Muscle of back (tissue), 11 donors: Measurements from ENCODE around the gene MAPT. TPM values are rescaled to one million over a fixed set of nuclear protein-coding genes. Genes with fewer than 3 reads are reported as not detected.
A peak's percentile ranks its signal among the peaks of the same experiment; 100 is the strongest.
"Not testable (repeated sequence)": the region's sequence is repeated elsewhere in the genome, so short reads cannot be mapped to it uniquely, and the experiment has no call there.

Source experiments
- DNase-seq, 3 donors: peaks; one replicate each; pipeline versions ENCODE4 v3.0.0 to v3.0.0-alpha.2; 2013
- polyA plus RNA-seq, 10 donors: library from polyadenylated mRNA; unstranded; fragments of 120-200 nt; gene quantifications; one replicate each; pipeline ENCODE4 v1.2.1, GENCODE V29; 2013; ENCODE audit not compliant: insufficient read length in 10 of 10

The MAPT gene
- polyA plus RNA-seq, 10 donors, result 6.6 to 13.7 (median 9.4) TPM

DNA sequence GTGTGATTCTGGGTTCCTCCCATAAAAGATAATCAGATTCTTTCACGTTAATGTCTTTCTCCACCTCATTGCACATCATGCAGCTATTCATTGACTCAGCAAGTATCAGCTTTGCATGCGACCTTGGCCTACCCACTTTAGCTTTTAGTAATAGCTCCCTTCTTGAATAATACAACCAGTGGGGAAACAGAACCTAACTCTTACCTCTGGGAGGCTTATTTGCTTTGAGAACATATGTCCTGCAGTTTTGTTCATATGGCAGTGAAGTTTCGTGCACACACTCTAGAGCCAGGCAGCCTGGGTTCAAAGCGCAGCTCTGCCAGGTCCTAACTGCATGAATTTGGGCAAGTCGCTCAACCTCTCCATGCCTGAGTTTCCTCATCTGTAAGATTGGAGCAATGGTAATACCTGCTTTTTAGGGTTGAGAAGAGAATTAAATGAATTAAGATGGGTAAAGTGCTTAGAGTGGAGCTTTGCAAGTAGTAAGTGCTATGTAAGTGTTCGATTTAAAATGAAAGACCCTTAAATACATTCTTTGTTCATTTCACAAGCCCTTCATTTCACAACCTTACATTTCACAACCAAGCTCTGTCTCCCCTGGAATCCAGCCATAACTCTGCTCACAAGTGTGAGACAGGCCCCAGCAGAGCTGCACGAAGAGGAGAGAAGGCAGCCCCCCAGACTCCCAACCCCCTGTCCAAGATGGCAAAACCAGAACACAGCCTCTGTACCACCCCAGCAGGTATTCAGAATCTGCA lies 29.3 kb downstream of the MAPT start:
- no peak for DNase-seq

DNA sequence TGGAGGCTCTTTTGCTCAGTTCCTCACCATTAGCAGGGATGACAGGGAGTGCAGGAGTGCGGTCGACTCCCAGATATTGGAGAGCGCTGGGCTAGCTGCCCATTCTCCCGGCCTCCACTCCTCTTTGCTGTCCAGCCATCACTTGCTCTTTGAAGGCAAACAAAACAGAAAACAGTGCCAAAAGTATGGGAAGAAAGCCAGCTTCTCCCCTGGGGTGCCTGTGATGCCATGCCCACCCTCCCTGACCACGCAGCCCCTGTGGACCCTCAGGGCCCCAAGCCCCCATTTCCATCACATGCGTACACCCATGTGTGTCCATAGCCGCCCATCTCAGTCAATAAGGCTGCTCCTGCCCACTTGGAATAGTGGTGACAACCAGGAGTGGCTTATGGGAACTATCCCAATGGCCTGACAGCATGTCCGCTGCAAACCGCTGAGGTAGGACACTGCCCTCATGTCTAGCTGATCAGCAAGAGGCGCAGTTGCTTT lies 30.0 kb downstream of the MAPT start:
- DNase-seq, result no peak

DNA sequence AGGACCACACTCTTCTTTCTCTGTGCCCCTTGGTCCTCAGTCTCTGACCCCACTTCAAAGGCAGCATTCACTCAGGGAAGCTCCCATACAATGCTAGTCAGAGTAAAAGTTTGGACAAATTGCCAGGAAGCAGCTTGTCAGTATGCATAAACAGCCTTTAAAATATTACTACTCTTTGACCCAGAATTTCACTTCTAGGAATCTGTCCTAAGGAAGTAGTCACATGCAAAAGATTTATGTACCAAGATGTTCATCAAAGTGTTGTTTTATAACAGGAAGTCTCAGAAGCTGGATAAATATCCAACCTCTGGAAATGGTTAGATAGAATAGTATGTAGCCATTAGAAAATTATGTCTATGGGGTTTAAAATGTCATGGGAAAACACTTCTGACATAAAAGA lies 31.0 kb downstream of the MAPT start:
- no peak for DNase-seq

GRCh38 chr17:45927247-45927646 lies 32.9 kb downstream of the MAPT start:
- DNase-seq, result no peak

DNA sequence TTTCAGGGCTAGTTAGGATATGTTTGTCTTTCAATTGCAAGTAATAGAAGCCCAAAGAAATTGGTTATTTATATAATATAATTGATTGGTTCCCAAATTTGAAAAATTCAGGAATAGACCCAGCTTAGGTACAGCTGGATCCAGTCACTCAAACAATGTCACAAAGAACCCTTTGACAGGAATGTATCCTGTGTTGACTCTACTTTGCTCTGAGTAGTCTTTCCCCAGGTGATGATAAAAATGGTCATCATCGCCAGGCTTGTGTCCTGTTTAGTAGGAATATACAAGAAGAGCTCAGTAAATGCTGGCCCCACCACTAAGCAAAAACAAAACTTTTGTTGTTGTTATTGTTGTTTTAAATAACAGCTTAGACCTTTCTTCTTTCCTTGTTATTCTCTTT lies 35.0 kb downstream of the MAPT start:
- DNase-seq, result no peak

- no peak for DNase-seq
These were observed 36.1 kb downstream of the MAPT start for GRCh38 chr17:45930420-45930951.

- DNase-seq, result no peak
These were observed 37.3 kb downstream of the MAPT start for GRCh38 chr17:45931677-45932076.

DNA sequence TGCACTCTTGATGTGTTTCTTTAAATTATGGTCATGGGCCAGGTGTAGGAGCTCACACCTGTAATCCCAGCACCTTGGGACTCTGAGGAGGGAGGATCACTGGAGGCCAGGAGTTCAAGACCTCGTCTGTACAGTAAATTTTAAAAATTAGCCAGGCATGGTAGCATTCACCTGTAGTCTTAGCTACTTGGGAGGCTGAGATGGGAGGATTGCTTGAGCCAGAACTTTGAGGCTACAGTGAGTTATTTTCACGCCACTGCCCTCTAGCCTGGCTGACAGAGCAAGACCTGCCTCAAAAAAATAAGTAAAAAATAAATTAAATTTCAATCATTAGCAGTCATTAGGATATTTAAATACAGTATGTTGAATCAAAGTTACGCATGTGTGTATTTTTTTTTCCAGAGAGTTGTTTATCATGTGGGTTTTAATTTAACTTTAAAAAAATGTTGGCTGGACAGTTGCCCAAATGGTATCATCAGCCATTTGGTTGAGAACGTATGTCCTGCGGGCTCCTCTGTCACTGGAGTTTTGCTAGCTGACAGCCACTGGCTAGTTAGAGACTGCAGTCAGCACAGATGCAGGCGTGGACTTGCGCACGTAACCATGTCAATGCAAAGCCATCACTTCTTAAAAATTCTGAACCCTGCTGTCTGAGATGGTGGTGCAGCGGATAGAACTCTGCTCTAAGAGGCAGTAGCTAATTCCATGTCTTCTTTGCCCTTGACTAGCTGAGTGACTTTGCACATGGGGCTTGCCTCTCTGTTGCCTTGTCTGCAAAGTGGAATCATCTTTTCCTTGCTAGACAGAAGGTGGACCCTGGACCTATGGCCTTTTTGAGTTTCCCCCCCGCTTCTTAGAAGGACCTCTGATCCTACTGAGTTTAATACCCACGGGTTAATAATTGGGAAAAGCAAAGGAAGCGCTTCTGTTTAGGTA lies 40.0 kb downstream of the MAPT start:
- no peak for DNase-seq

- DNase-seq, result no peak
These were observed 40.9 kb downstream of the MAPT start for GRCh38 chr17:45935197-45935709.

DNA sequence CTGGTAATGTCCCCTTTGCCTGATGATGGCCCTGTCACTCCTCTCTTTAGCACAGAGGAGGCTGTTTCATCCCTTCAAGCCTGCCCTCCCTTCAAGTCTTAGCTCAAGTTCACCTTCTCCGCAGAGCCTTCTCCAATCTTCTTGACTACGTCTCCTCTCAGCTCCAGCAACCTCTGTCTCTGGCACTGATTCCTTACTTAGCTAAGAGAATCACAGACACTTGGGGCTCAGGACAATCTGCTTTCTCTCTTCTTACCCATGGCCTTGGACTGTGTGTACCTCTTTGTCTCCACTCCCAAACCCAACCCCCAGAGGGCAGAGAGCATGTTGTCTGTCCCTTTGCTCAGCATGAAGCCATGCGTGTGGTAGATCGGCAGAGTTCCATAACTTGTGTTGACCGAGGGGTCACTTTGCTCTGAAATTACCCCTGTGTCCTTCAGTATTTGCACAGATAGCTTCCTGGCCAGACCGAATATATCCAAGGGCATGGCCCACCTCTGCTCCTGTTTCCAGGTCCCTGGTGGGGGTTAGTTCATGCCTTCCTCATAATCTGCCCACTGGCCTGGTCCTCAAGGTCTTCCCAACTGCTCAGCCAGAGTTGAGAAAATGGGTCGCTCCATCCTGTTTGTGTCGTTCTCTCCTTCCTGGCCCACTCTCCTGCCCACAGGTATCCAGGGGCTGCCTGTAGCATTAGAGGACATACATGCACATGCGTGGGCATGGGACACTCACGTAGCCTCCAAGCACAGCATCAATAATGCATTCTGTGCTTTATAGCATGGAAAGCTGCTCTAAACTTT lies 41.6 kb downstream of the MAPT start:
- DNase-seq, result no peak

DNA sequence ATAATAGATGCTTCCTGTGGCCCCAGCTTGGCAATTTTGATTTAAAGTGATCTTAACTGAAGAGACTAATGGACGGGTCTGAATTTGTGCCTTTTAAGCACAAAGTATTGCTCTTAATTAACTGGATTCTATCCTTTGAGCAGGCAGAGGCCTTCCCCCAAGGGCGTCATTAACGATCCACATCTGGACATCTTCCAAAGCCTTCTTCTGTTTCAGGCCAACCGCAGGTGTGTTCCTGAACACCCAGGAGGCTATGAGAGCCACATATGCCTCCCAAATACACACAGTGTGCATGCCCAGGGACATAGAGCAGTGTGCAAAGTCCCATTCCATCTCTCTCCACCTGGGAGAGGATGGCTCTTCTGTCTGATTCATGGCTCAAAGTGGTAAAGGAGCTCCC lies 42.3 kb downstream of the MAPT start:
- no peak for DNase-seq

DNA sequence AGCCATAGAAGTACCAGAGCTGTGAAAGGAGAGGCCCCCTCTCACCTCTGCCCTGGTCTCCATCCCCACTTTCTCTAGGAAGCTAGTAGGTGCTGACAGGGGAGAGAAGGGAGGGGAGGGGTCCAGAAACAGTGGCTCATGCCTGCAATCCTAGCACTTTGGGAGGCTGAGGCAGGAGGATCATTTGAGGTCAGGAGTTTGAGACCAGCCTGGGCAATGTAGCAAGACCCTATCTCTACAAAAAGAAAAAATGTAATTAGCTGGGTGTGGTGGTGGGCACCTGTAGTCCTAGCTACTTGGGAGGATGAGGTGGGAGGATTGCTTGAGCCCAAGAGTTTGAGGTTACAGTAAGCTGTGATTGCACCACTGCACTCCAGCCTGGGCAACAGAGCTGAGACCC lies 42.8 kb downstream of the MAPT start:
- not testable (repeated sequence) for DNase-seq

GRCh38 chr17:45939395-45939794 lies 45.0 kb downstream of the MAPT start:
- no peak for DNase-seq

- no peak for DNase-seq
These were observed 45.9 kb downstream of the MAPT start for GRCh38 chr17:45940293-45940692.

- peak in 1 of 3 donors; percentile 10 for DNase-seq
These were observed 46.5 kb downstream of the MAPT start for GRCh38 chr17:45940826-45941225.

DNA sequence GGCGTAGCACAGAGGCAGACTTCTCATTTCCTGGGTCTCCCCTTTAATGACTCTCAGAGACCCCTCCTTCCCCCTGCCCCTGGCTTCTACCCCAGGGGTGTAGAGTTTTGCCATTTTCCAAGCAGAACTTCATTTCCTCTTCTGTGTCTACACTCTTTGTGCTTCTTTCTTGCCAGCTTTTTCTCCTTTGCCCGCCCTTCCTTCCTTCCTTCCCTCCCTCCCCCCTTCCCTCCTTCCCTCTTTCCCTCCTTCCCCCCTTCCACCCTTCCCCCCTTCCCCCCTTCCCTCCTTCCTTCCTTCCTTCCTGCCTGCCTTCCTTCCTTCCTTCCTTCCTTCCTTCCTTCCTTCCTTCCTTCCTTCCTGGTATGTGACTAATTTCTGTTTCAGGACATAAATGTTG lies 47.0 kb downstream of the MAPT start:
- DNase-seq, result no peak

GRCh38 chr17:45942284-45942683 lies 47.9 kb downstream of the MAPT start:
- peak; percentile 50 to 65 (median 63) for DNase-seq

DNA sequence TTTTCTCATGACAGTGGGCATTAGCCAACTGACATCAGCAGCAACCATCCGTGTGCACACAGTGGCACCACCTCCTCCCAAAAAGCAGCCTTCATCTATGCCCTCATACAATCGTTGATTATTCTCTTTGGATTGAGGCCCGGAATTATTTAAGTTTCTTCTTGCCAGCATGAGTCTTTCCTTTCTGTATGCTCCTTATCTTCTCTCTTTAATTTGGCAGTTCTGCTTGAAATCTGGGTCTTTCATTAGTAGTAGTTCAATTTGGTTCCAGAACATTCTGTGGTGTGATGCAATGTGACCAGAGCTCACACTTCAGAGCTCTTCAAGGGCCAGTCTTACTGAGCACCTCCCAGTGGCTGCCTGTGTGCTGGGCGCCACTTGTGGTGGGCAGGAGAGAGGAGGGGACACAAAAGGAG lies 52.5 kb downstream of the MAPT start:
- DNase-seq, result no peak

GRCh38 chr17:45948498-45948880 lies 54.1 kb downstream of the MAPT start:
- no peak for DNase-seq

DNA sequence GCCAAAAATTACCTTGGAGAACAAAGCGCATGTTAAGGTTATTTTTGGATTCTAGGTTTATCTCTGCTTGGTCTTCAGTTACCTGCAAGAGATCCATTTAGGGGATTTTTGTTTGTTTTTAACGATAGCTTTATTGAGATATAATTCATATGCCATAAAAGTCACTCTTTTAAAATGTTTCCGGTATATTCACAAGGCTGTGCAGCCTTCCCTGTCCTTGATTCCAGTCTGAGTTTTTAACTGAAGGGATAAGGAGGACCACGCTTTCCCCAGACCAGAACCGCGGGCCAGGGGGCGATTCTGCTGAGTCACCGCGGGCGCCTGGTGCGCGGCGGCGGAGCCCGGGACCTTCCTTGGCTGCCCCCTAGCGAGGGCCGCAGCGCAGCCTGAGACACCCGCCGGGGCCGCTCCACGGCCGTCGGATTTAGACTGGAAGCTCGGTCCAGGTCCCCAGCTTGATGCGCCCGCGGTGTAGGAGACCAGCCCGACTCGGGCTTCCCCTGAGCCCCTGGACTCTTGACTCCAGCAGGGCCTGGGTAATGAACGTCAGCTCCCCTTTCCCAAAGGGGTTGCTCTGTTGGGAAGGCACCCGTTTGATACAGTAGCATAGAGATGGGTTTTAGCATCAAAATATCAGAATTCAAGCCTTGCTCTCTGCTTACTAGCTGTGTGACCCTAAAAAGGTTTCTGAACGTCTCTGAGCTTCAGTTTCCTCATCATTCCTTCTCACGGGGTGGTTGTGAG lies 54.7 kb downstream of the MAPT start:
- peak; percentile 33 to 75 (median 67) for DNase-seq
